Measurements from ENCODE around the gene AOPEP.

The AOPEP gene

DNA sequence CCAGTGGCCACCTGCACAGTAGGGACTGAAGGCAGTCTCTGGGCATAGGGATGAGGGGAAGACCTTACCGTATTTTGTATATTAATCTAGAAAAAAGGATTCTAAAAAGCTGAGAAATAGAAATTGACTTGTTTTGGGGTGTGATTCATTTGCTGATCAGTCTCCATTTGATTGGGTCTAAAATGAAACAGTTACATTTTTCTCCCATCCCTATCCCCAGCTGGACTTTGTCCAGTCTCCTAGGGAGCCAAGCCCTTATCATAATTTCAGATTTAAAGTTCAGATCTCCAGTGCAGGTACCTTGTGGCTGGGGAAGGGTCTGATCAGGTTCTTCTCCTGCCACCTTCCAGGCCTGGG, 350.2 kb downstream of the AOPEP start:
- Histone ChIP-seq H2AFZ (ENCODE audit: low read length) (no peak overlapping the region), H3K4me1 (ENCODE audit: insufficient read depth, low read length, poor library complexity, severe bottlenecking) (no peaks in the 10 kb centered on the region), H3K9me3 (ENCODE audit: insufficient read depth, low read depth, low read length) (no peaks in the 10 kb centered on the region), H3K4me2 (ENCODE audit: low read depth, low read length, poor library complexity, severe bottlenecking) (no peak overlapping the region), H3K79me2 (ENCODE audit: insufficient read depth, low read length) (no peaks in the 10 kb centered on the region), H3K9me2 (replicated peaks; ENCODE audit: low read depth, low read length) (no peaks in the 10 kb centered on the region), H3F3A (ENCODE audit: low read depth) (no peaks in the 10 kb centered on the region), H3K4me3 (ENCODE audit: low read length, poor library complexity, severe bottlenecking) (no peak overlapping the region), H3K9ac (ENCODE audit: low read depth, low read length, poor library complexity, severe bottlenecking) (no peak overlapping the region), H3K36me3 (ENCODE audit: insufficient read depth, low read length) (peaks cover 9% of the 10 kb centered on the region; the same call in 1 of the 2 replicates), H3K27me3 (ENCODE audit: insufficient read depth, low read length, poor library complexity, severe bottlenecking) (no peaks in the 10 kb centered on the region), H4K20me1 (ENCODE audit: insufficient read depth, low read length, poor library complexity, severe bottlenecking) (no peaks in the 10 kb centered on the region)
- TF ChIP-seq, protein P1, sequence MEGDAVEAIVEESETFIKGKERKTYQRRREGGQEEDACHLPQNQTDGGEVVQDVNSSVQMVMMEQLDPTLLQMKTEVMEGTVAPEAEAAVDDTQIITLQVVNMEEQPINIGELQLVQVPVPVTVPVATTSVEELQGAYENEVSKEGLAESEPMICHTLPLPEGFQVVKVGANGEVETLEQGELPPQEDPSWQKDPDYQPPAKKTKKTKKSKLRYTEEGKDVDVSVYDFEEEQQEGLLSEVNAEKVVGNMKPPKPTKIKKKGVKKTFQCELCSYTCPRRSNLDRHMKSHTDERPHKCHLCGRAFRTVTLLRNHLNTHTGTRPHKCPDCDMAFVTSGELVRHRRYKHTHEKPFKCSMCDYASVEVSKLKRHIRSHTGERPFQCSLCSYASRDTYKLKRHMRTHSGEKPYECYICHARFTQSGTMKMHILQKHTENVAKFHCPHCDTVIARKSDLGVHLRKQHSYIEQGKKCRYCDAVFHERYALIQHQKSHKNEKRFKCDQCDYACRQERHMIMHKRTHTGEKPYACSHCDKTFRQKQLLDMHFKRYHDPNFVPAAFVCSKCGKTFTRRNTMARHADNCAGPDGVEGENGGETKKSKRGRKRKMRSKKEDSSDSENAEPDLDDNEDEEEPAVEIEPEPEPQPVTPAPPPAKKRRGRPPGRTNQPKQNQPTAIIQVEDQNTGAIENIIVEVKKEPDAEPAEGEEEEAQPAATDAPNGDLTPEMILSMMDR (conservative IDR thresholded peaks at IDR 0.05; ENCODE audit: low read length) = no peak
- no peak for TF ChIP-seq EZH2phosphoT487 (IDR thresholded peaks at IDR 0.05; ENCODE audit: borderline replicate concordance)

DNA sequence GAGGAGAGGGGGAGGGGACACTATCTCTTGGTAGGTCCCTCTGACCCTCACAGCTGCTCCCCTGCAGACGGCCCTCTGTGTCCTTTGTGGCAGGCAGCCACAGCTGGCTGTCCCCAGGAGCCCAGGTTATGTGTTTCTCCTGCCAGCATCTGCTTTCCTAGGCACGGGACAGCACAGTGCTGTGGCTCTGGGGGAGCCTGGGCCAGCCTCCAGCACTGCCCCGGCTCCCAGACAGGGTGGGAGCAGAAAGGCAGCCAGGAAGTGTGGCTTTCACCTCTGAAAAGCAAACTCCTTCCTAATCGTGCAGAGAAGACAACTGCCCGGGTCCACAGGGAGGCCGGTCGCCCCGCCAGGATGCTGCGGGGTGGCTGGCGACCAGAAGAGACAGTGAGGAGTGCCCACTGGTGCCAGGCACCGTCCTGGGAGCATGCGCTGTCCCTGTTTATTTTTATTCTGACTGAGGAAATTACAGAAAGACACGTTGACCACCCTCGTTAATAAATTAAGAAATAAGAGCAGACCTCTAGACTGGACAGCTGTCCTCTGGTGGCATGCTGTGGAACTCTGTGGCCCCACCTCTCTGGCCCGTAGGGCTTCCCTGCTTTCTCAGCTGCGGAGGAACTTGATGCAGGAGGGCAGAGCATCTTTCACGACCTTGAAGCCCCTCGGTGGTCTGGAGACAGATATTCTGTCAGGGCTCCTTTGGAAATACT, 350.7 kb downstream of the AOPEP start:
- no peak overlapping the region for H3K4me2 ChIP-seq (ENCODE audit: low read depth, low read length, poor library complexity, severe bottlenecking)
- no peaks in the 10 kb centered on the region for H3F3A ChIP-seq (ENCODE audit: low read depth)
- no peak overlapping the region for H2AFZ ChIP-seq (ENCODE audit: low read length)
- no peaks in the 10 kb centered on the region for H3K9me3 ChIP-seq (ENCODE audit: insufficient read depth, low read depth, low read length)
- H3K4me3 ChIP-seq (ENCODE audit: low read length, poor library complexity, severe bottlenecking) = no peak overlapping the region
- no peaks in the 10 kb centered on the region for H4K20me1 ChIP-seq (ENCODE audit: insufficient read depth, low read length, poor library complexity, severe bottlenecking)
- no peak overlapping the region for H3K9ac ChIP-seq (ENCODE audit: low read depth, low read length, poor library complexity, severe bottlenecking)
- H3K36me3 ChIP-seq (ENCODE audit: insufficient read depth, low read length) = peaks cover 15% of the 10 kb centered on the region; the same call in 1 of the 2 replicates
- no peaks in the 10 kb centered on the region for H3K4me1 ChIP-seq (ENCODE audit: insufficient read depth, low read length, poor library complexity, severe bottlenecking)
- H3K79me2 ChIP-seq (ENCODE audit: insufficient read depth, low read length) = no peaks in the 10 kb centered on the region
- no peaks in the 10 kb centered on the region for H3K27me3 ChIP-seq (ENCODE audit: insufficient read depth, low read length, poor library complexity, severe bottlenecking)
- no peak for TF ChIP-seq EZH2phosphoT487 (IDR thresholded peaks at IDR 0.05; ENCODE audit: borderline replicate concordance)
- TF ChIP-seq, protein P1 (conservative IDR thresholded peaks at IDR 0.05; ENCODE audit: low read length) = no peak
- no peaks in the 10 kb centered on the region for H3K9me2 ChIP-seq (replicated peaks; ENCODE audit: low read depth, low read length)

DNA sequence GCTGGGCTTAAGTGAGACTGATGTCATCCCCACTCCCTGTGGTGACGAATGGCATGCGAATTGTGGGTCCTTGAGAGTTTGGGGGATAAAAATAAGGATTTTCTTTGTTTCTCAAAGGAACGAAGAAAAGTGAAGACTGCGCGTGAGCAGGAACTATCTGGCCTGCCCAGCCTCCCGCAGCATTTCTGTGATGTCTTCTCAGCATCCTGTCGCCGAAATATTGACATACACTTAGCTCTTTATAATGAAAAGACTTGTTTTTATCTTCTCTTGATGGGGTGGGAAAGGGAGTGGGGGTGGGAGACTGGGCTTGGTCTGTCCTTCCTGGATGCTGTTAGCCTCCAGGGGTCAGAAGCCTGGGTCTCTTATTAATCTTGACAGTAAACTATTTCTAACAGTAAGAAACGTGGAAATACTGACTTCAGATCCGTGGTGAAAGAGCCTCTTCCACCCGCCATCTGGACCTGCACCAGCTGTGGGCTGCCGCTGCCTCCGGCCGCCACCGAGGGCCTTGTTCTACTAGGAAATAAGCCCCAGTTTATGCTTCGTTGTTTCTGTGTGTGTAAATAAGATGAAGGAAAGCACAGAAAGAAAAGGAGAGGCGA, 351.4 kb downstream of the AOPEP start:
- Histone ChIP-seq H3K4me2 (ENCODE audit: low read depth, low read length, poor library complexity, severe bottlenecking) (no peak overlapping the region), H3F3A (ENCODE audit: low read depth) (no peaks in the 10 kb centered on the region), H3K79me2 (ENCODE audit: insufficient read depth, low read length) (no peaks in the 10 kb centered on the region), H2AFZ (ENCODE audit: low read length) (no peak overlapping the region), H3K4me3 (ENCODE audit: low read length, poor library complexity, severe bottlenecking) (no peak overlapping the region), H3K4me1 (ENCODE audit: insufficient read depth, low read length, poor library complexity, severe bottlenecking) (no peaks in the 10 kb centered on the region), H3K9me3 (ENCODE audit: insufficient read depth, low read depth, low read length) (no peaks in the 10 kb centered on the region), H3K9ac (ENCODE audit: low read depth, low read length, poor library complexity, severe bottlenecking) (no peak overlapping the region), H3K9me2 (replicated peaks; ENCODE audit: low read depth, low read length) (no peaks in the 10 kb centered on the region), H3K27me3 (ENCODE audit: insufficient read depth, low read length, poor library complexity, severe bottlenecking) (no peaks in the 10 kb centered on the region), H3K36me3 (ENCODE audit: insufficient read depth, low read length) (peaks cover 19% of the 10 kb centered on the region; the same call in 1 of the 2 replicates), H4K20me1 (ENCODE audit: insufficient read depth, low read length, poor library complexity, severe bottlenecking) (no peaks in the 10 kb centered on the region)
- TF ChIP-seq EZH2phosphoT487 (IDR thresholded peaks at IDR 0.05; ENCODE audit: borderline replicate concordance) = no peak
- TF ChIP-seq, protein P1 (conservative IDR thresholded peaks at IDR 0.05; ENCODE audit: low read length) = no peak
